NCI-H2227 (cell line): ENCODE data around the gene MYO10.
"Not testable (repeated sequence)": the region's sequence is repeated elsewhere in the genome, so short reads cannot be mapped to it uniquely, and the experiment has no call there.

Experiments used
- DNase-seq: peaks from one replicate; lab custom pipeline; 2025; ENCODE audit not compliant: unreplicated experiment; lab: John Stamatoyannopoulos, UW

MYO10 gene

GRCh38 chr5:16889203-16889971, 46.7 kb downstream of the MYO10 start:
- no peak for DNase-seq

GRCh38 chr5:16888694-16889124, 47.4 kb downstream of the MYO10 start:
- DNase-seq = no peak

GRCh38 chr5:16886793-16887345, 49.2 kb downstream of the MYO10 start:
- DNase-seq = no peak

GRCh38 chr5:16886366-16886736, 49.7 kb downstream of the MYO10 start:
- no peak for DNase-seq

- DNase-seq = no peak
These were observed 50.3 kb downstream of the MYO10 start for GRCh38 chr5:16885635-16886365.

GRCh38 chr5:16884595-16884994, 51.5 kb downstream of the MYO10 start:
- no peak for DNase-seq

- DNase-seq = no peak
These were observed 52.3 kb downstream of the MYO10 start for GRCh38 chr5:16883806-16884205.

GRCh38 chr5:16883176-16883575, 52.9 kb downstream of the MYO10 start:
- DNase-seq = no peak

GRCh38 chr5:16881251-16881650, 54.8 kb downstream of the MYO10 start:
- DNase-seq = no peak

GRCh38 chr5:16880547-16880946, 55.5 kb downstream of the MYO10 start:
- DNase-seq = no peak

- no peak for DNase-seq
These were observed 56.4 kb downstream of the MYO10 start for GRCh38 chr5:16879650-16880049.

GRCh38 chr5:16879191-16879590, 56.9 kb downstream of the MYO10 start:
- no peak for DNase-seq

GRCh38 chr5:16877267-16877935, 58.7 kb downstream of the MYO10 start:
- DNase-seq = no peak

GRCh38 chr5:16874424-16874823, 61.7 kb downstream of the MYO10 start:
- not testable (repeated sequence) for DNase-seq

- no peak for DNase-seq
These were observed 64.2 kb downstream of the MYO10 start for GRCh38 chr5:16871746-16872339.

- DNase-seq = no peak
These were observed 65.2 kb downstream of the MYO10 start for GRCh38 chr5:16870878-16871277.

GRCh38 chr5:16869821-16870796, 66.0 kb downstream of the MYO10 start:
- no peak for DNase-seq

GRCh38 chr5:16867577-16867953, 68.5 kb downstream of the MYO10 start:
- no peak for DNase-seq

GRCh38 chr5:16866795-16867576, 69.1 kb downstream of the MYO10 start:
- DNase-seq = no peak
